GM12878 (cell line): Measurements from ENCODE around the gene CWF19L1. TPM values are rescaled to one million over a fixed set of nuclear protein-coding genes. Genes with fewer than 3 reads are reported as not detected.

ENCODE experiments used
- BACH1 ChIP-seq: fragments of 450-650 bp; IDR thresholded peaks from 2 replicates; pipeline ENCODE4 v1.6.1; 2017; ENCODE audit warnings: mild to moderate bottlenecking, borderline replicate concordance
- CBFB ChIP-seq: IDR thresholded peaks from 2 replicates; pipeline ENCODE4 v1.6.1; 2016; ENCODE audit warnings: antibody characterized with exemption, low read depth
- CEBPZ ChIP-seq: fragments of 150-350 bp; IDR thresholded peaks from 2 replicates; pipeline ENCODE4 v1.6.1; 2016; ENCODE audit warnings: low read depth, low read length
- E2F8 ChIP-seq: fragments of 450-650 bp; IDR thresholded peaks from 2 replicates; pipeline ENCODE4 v1.6.1; 2018; ENCODE audit warnings: mild to moderate bottlenecking, low read depth, moderate library complexity; ENCODE audit not compliant: partially characterized antibody
- EP300 ChIP-seq, 2 experiments: fragments of 150-350 bp in 1 of 2; IDR thresholded peaks; 2 replicates each; pipeline ENCODE4 v1.6.1; 2011 to 2012; ENCODE audit warnings: low read depth in 2 of 2, low read length in 2 of 2, borderline replicate concordance in 1 of 2, improper control_type of control experiment in 1 of 2, inconsistent platforms in 1 of 2; ENCODE audit not compliant: control insufficient read depth in 1 of 2
- FOXM1 ChIP-seq: IDR thresholded peaks from 2 replicates; pipeline ENCODE4 v1.6.1; 2012; ENCODE audit warnings: low read depth, mild to moderate bottlenecking, inconsistent platforms, low read length, moderate library complexity
- IKZF2 ChIP-seq, 2 experiments: fragments of 450-650 bp; IDR thresholded peaks; 2 replicates each; pipeline ENCODE4 v1.6.1; 2017; ENCODE audit warnings: mild to moderate bottlenecking in 2 of 2, moderate library complexity in 2 of 2
- LARP7 ChIP-seq: fragments of 450-650 bp; IDR thresholded peaks from 2 replicates; pipeline ENCODE4 v1.6.1; 2017; ENCODE audit warnings: mild to moderate bottlenecking
- MEF2A ChIP-seq: IDR thresholded peaks from 2 replicates; pipeline ENCODE4 v1.6.1; 2011; ENCODE audit warnings: low read depth, mild to moderate bottlenecking, low read length, moderate library complexity; ENCODE audit not compliant: insufficient read depth
- NBN ChIP-seq: fragments of 450-650 bp; IDR thresholded peaks from 2 replicates; pipeline ENCODE4 v1.6.1; 2016
- PML ChIP-seq: IDR thresholded peaks from 2 replicates; pipeline ENCODE4 v1.6.1; 2012; ENCODE audit warnings: low read length, inconsistent platforms
- POLR2A ChIP-seq: IDR thresholded peaks from 2 replicates; pipeline ENCODE4 v1.6.1; 2011; ENCODE audit warnings: low read depth, mild to moderate bottlenecking, low read length
- POLR2AphosphoS2 ChIP-seq: IDR thresholded peaks from 2 replicates; pipeline ENCODE4 v1.6.1; 2011; ENCODE audit warnings: low read depth, mild to moderate bottlenecking, low read length, improper control_type of control experiment, moderate library complexity
- POU2F2 ChIP-seq: IDR thresholded peaks from 3 replicates; pipeline ENCODE4 v1.6.1; 2011; ENCODE audit warnings: low read depth, mild to moderate bottlenecking, low read length, borderline replicate concordance
- RUNX3 ChIP-seq: IDR thresholded peaks from 2 replicates; pipeline ENCODE4 v1.6.1; 2012; ENCODE audit warnings: low read length, inconsistent platforms
- SIN3A ChIP-seq: IDR thresholded peaks from 2 replicates; pipeline ENCODE4 v1.6.1; 2012; ENCODE audit warnings: low read depth, low read length, improper control_type of control experiment
- SMAD5 ChIP-seq: IDR thresholded peaks from 2 replicates; pipeline ENCODE4 v1.6.1; 2016; ENCODE audit warnings: antibody characterized with exemption, low read depth
- SMC3 ChIP-seq: IDR thresholded peaks from 2 replicates; pipeline ENCODE4 v1.6.1; 2011; ENCODE audit warnings: low read length, improper control_type of control experiment, borderline replicate concordance
- SRF ChIP-seq, 2 experiments: IDR thresholded peaks; 2 replicates each; pipeline ENCODE4 v1.6.1; 2011; ENCODE audit warnings: low read depth in 2 of 2, low read length in 2 of 2, mild to moderate bottlenecking in 1 of 2, moderate library complexity in 1 of 2
- TCF12 ChIP-seq: IDR thresholded peaks from 2 replicates; pipeline ENCODE4 v1.6.1; 2011; ENCODE audit warnings: low read depth, mild to moderate bottlenecking, low read length
- YY1 ChIP-seq: IDR thresholded peaks from 2 replicates; pipeline ENCODE4 v1.6.1; 2011; ENCODE audit warnings: low read depth, mild to moderate bottlenecking, low read length
- polyA plus RNA-seq, 11 experiments: library from polyadenylated mRNA; depleted of rRNA in 4 of 11; unstranded in 6 of 11; stranded (reverse) in 5 of 11; fragments of >200 nt; fragmentation: Nextera tagmentation in 4 of 11; fragmentation: Illumina TruSeq in 1 of 11; extraction: Ambion mirVana in 4 of 11; extraction: Trizol in 1 of 11; gene quantifications; 1 replicate in 1 of 11; 2 replicates in 10 of 11; pipeline versions ENCODE4 v1.2.1 to v1.2.3, GENCODE V29; 2011 to 2016; ENCODE audit warnings: inconsistent platforms in 2 of 11, missing spikeins in 2 of 11, low read depth in 1 of 11
- total RNA-seq, 4 experiments: library from RNA; depleted of rRNA in 3 of 4; stranded (reverse); fragments of >200 nt in 3 of 4; fragmentation: Illumina TruSeq in 1 of 4; extraction: Trizol in 1 of 4; gene quantifications; 2 replicates each; pipeline versions ENCODE4 v1.2.1 to v1.2.3, GENCODE V29; 2013 to 2021
- TF ChIP-seq, protein P1 (sequence below): fragments of 450-650 bp; conservative IDR thresholded peaks from 2 replicates; pipeline ENCODE4 v1.6.1; 2017; ENCODE audit warnings: mild to moderate bottlenecking, moderate library complexity

The CWF19L1 gene
- total and polyA plus RNA-seq, 10 of the 15 experiments (the other 5 are each of a cell fraction or from before 2014, with no cell fraction given) = 30.2 to 51.7 (median 38.1) TPM

DNA sequence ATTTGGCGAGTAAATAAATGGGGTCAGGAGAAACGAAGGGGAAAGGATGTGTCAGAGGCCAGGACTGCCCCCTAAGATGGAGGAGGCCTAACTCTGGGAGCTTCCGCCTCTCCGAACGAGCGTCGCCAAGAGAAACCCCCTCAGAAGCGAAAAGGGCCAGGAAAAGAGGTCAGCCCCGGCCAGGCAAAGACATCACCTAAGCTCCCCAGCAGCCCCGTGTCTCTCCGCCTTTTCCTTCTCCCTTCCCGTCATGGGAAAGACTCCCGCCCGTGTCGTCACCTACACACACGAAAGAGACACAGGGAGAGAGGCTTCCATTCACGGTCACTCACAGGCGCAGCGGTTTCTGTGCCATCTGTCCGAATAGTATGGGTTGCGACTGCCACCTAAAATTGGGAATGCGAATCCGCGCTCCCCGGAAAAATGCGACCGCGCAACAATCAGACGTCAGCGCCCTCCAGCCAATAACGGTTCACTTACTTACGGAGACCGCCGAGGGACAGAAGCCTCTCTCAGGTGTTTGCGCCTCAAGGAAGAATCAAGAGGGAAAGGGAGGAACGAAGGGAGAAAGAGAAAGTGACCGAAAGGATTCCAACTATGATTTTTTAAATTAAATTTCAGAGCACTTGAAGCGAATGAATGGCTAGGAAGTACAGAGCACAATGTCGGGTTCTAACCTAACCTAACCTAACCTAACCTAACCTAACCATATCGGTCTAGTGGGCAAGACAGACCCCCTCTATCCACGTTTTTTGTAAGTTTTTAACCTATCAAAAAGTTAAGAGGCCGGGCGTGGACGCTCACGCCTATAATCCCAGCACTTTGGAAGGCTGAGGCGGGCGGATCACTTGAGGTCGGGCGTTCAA, at the start of gene CWF19L1 (continued):
- TF ChIP-seq TCF12 = peak; percentile 55; the same call in 1 of the 2 replicates
- TF ChIP-seq POLR2AphosphoS2 = peak; percentile 58; the same call in 1 of the 2 replicates
- TF ChIP-seq LARP7 = peak; percentile 59; the same call in 1 of the 2 replicates
- TF ChIP-seq SIN3A = peak; percentile 79; the same call in 1 of the 2 replicates
- no peak for TF ChIP-seq SMC3
- peak; percentile 14 to 92; a peak in 2 of 4 replicates for TF ChIP-seq SRF (IDR thresholded peaks at IDR 0.05; ENCODE audit: low read depth in 2 of 2, low read length in 2 of 2)
- no peak for TF ChIP-seq FOXM1
- peak; percentile 94 for TF ChIP-seq NBN
- 0 out of 2 replicates have a peak, but pooled peaks have one; percentile 25 for TF ChIP-seq BACH1
- TF ChIP-seq POLR2A = peak; percentile 84
- peak; percentile 29; the same call in 1 of the 2 replicates for TF ChIP-seq SMAD5
- TF ChIP-seq RUNX3 = peak; percentile 59
- peak; percentile 46; the same call in 1 of the 2 replicates for TF ChIP-seq MEF2A
- TF ChIP-seq IKZF2 (IDR thresholded peaks at IDR 0.05) = peak; percentile 98 to 99
- TF ChIP-seq CEBPZ = no peak
- TF ChIP-seq EP300 (IDR thresholded peaks at IDR 0.05; ENCODE audit: borderline replicate concordance in 1 of 2, control insufficient read depth in 1 of 2, low read depth in 2 of 2, low read length in 2 of 2) = peak in 1 of 2 experiments; percentile 25; a peak in 1 of 4 replicates
- TF ChIP-seq, protein P1, sequence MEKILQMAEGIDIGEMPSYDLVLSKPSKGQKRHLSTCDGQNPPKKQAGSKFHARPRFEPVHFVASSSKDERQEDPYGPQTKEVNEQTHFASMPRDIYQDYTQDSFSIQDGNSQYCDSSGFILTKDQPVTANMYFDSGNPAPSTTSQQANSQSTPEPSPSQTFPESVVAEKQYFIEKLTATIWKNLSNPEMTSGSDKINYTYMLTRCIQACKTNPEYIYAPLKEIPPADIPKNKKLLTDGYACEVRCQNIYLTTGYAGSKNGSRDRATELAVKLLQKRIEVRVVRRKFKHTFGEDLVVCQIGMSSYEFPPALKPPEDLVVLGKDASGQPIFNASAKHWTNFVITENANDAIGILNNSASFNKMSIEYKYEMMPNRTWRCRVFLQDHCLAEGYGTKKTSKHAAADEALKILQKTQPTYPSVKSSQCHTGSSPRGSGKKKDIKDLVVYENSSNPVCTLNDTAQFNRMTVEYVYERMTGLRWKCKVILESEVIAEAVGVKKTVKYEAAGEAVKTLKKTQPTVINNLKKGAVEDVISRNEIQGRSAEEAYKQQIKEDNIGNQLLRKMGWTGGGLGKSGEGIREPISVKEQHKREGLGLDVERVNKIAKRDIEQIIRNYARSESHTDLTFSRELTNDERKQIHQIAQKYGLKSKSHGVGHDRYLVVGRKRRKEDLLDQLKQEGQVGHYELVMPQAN = peak; percentile 61
- peak; percentile 82; the same call in 1 of the 2 replicates for TF ChIP-seq PML
- TF ChIP-seq E2F8 = peak; percentile 61
- peak; percentile 73; the same call in 1 of the 3 replicates for TF ChIP-seq POU2F2
- TF ChIP-seq CBFB = peak; percentile 76
- TF ChIP-seq YY1 = peak; percentile 47; the same call in 1 of the 2 replicates
